Glutamatergic neuron (in vitro differentiated cells): ENCODE results near the gene IGFBPL1. TPM values are rescaled to one million over a fixed set of nuclear protein-coding genes. Genes with fewer than 3 reads are reported as not detected.
A peak's percentile ranks its signal among the peaks of the same experiment; 100 is the strongest.

ENCODE experiments used
- DNase-seq: peaks from one replicate; pipeline ENCODE4 v3.0.0; 2022
- H3K27ac Mint-ChIP-seq: one replicate; pipeline ENCODE4 v1.8.0; 2020; ENCODE audit warnings: mild to moderate bottlenecking, mixed read lengths, inconsistent platforms; ENCODE audit not compliant: unreplicated experiment
- H3K27me3 Mint-ChIP-seq: one replicate; pipeline ENCODE4 v1.8.0; 2020; ENCODE audit warnings: mild to moderate bottlenecking, moderate library complexity, mixed read lengths, inconsistent platforms; ENCODE audit not compliant: unreplicated experiment
- H3K36me3 Mint-ChIP-seq: one replicate; pipeline ENCODE4 v1.8.0; 2020; ENCODE audit warnings: mild to moderate bottlenecking, mixed read lengths, inconsistent platforms; ENCODE audit not compliant: unreplicated experiment
- H3K4me1 Mint-ChIP-seq: one replicate; pipeline ENCODE4 v1.8.0; 2020; ENCODE audit warnings: mild to moderate bottlenecking, low read depth, mixed read lengths, inconsistent platforms; ENCODE audit not compliant: unreplicated experiment
- H3K4me3 Mint-ChIP-seq: one replicate; pipeline ENCODE4 v1.8.0; 2020; ENCODE audit warnings: mild to moderate bottlenecking, mixed read lengths, inconsistent platforms; ENCODE audit not compliant: unreplicated experiment
- H3K9me3 Mint-ChIP-seq: one replicate; pipeline ENCODE4 v1.8.0; 2020; ENCODE audit warnings: mild to moderate bottlenecking, moderate library complexity, mixed read lengths, inconsistent platforms; ENCODE audit not compliant: unreplicated experiment
- CTCF ChIP-seq: fragments of 200-600 bp; sonication (generic); IDR thresholded peaks from one replicate; pipeline ENCODE4 v1.5.0; 2021; ENCODE audit not compliant: partially characterized antibody, unreplicated experiment
- total RNA-seq: library from RNA; stranded (reverse); fragmentation: NEBNext Ultra II Directional; extraction: Animal tissue kit (Norgen Biotek cat#: 25700); gene quantifications from one replicate; pipeline ENCODE4 v1.2.1, GENCODE V29; 2021; ENCODE audit not compliant: unreplicated experiment

Gene IGFBPL1
- total RNA-seq, 1 donor from 2014 or later: 590 TPM

GRCh38 chr9:38412751-38413150 lies 11.5 kb downstream of the IGFBPL1 start:
- peaks cover 22% of the 10 kb centered on the region for H3K9me3 Mint-ChIP-seq
- H3K4me3 Mint-ChIP-seq: peak overlapping the region; percentile 93

GRCh38 chr9:38408719-38409118 lies 15.5 kb downstream of the IGFBPL1 start:
- Mint-ChIP-seq H3K27me3 (peaks cover 3% of the 10 kb centered on the region), H3K27ac (no peak overlapping the region), H3K4me3 (no peak overlapping the region), H3K4me1 (peaks cover 45% of the 10 kb centered on the region), H3K9me3 (peaks cover 6% of the 10 kb centered on the region), H3K36me3 (peaks cover 13% of the 10 kb centered on the region)
- TF ChIP-seq CTCF: no peak
- DNase-seq: no peak

More at GRCh38 chr9:38412751-38413150, 11.5 kb downstream of the IGFBPL1 start:
- TF ChIP-seq CTCF: no peak
- peaks cover 8% of the 10 kb centered on the region for H3K36me3 Mint-ChIP-seq
- no peak for DNase-seq
- no peak overlapping the region for H3K27ac Mint-ChIP-seq
- peaks cover 64% of the 10 kb centered on the region for H3K4me1 Mint-ChIP-seq
- peaks cover 23% of the 10 kb centered on the region for H3K27me3 Mint-ChIP-seq

- Mint-ChIP-seq H3K27me3 (peaks cover 7% of the 10 kb centered on the region), H3K36me3 (peaks cover 5% of the 10 kb centered on the region), H3K4me3 (no peak overlapping the region), H3K4me1 (peaks cover 37% of the 10 kb centered on the region), H3K9me3 (peaks cover 3% of the 10 kb centered on the region), H3K27ac (no peak overlapping the region)
- DNase-seq: no peak
- no peak for TF ChIP-seq CTCF
These were observed 17.6 kb downstream of the IGFBPL1 start for GRCh38 chr9:38406476-38407186.

- Mint-ChIP-seq H3K4me3 (peak overlapping the region; percentile 1), H3K9me3 (peaks cover 3% of the 10 kb centered on the region), H3K36me3 (peaks cover 5% of the 10 kb centered on the region), H3K27me3 (peaks cover 7% of the 10 kb centered on the region), H3K27ac (peak overlapping the region; percentile 7), H3K4me1 (peaks cover 29% of the 10 kb centered on the region)
- no peak for DNase-seq
- TF ChIP-seq CTCF: no peak
These were observed 18.5 kb downstream of the IGFBPL1 start for GRCh38 chr9:38405785-38406184.

GRCh38 chr9:38404314-38404713 lies 19.9 kb downstream of the IGFBPL1 start:
- H3K27ac Mint-ChIP-seq: no peak overlapping the region
- peaks cover 7% of the 10 kb centered on the region for H3K27me3 Mint-ChIP-seq
- peaks cover 5% of the 10 kb centered on the region for H3K36me3 Mint-ChIP-seq
- peaks cover 24% of the 10 kb centered on the region for H3K4me1 Mint-ChIP-seq
- no peak for TF ChIP-seq CTCF
- no peak for DNase-seq
- H3K4me3 Mint-ChIP-seq: no peak overlapping the region
- H3K9me3 Mint-ChIP-seq: peaks cover 2% of the 10 kb centered on the region
